ENCODE measurements around the gene FIGLA. TPM values are rescaled to one million over a fixed set of nuclear protein-coding genes. Genes with fewer than 3 reads are reported as not detected.

Gene FIGLA, protein sequence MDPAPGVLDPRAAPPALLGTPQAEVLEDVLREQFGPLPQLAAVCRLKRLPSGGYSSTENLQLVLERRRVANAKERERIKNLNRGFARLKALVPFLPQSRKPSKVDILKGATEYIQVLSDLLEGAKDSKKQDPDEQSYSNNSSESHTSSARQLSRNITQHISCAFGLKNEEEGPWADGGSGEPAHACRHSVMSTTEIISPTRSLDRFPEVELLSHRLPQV
- total RNA-seq, result not detected in 2 replicates

GRCh38 chr2:70790136-70790828, at the start of gene FIGLA:
Gene FIGLA (minus strand): TSS chr2:70790643. CDS start chr2:70790638, 5 bp downstream.
- Histone ChIP-seq H3K27me3 (ENCODE audit: control insufficient read depth, insufficient read depth, low read length) (peaks cover 36% of the 10 kb centered on the region), H3K36me3 (ENCODE audit: control insufficient read depth, insufficient read depth, low read length) (no peaks in the 10 kb centered on the region), H3K4me3 (ENCODE audit: low read depth, low read length) (no peak within 1 kb of the TSS)
- no peak for TF ChIP-seq CTCF (IDR thresholded peaks at IDR 0.05; ENCODE audit: insufficient read depth, low read length, poor library complexity, severe bottlenecking)
- DNase-seq (ENCODE audit: low read depth), result no peak

DNA sequence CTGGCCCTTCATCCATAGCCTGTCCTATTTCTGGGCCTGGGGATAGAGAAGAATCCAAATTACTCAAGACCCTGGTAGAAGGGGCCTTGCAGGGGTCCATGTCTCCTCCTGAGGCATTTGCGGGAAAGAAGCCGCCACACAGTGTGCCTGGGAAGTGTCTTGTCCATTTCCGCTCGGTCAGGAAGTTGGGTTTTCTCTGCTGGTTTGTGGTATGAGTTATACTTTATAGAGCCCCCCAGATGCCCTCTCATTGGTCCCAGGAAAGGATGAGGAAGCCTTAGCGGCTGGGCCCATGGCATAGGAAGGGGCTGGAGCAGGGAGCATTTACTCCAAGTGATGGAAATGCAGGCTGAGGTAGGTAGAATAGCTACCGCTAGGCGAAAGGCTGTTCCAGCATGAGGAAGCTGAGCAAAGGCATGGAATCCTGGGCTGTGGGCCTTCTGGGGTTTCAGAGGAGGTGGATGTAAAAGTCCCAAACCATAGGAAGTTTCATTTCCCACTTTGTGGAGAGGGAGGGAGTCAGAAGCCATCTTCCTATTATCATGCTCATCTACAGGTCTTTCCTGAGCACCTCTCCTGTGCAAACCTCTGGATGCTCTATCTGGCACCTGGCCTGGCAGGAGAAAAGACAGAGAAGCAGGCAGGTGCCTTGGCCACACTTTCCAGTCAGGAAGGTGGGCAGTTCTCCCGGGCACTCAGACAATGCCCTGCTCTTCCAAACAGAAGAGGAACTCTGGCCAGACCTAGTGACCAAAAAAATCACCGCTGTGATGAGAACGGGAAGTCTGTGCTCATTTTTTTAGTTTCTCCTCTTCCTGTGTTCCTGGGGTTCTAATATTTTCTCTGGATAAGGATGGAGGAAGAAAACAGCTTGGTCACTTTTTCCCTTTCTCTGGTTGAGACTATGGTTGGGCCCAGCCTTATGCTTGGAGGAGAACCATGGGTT, 47.8 kb upstream of the FIGLA start:
- DNase-seq (ENCODE audit: low read depth), result no peak
- TF ChIP-seq CTCF (IDR thresholded peaks at IDR 0.05; ENCODE audit: insufficient read depth, low read length, poor library complexity, severe bottlenecking), result no peak
- H3K4me3 ChIP-seq (ENCODE audit: low read depth, low read length), result no peak overlapping the region
- no peaks in the 10 kb centered on the region for H3K36me3 ChIP-seq (ENCODE audit: control insufficient read depth, insufficient read depth, low read length)
- no peaks in the 10 kb centered on the region for H3K27me3 ChIP-seq (ENCODE audit: control insufficient read depth, insufficient read depth, low read length)

- no peak for DNase-seq (ENCODE audit: low read depth)
- Histone ChIP-seq H3K4me3 (ENCODE audit: low read depth, low read length) (no peak within 1 kb of the TSS), H3K36me3 (ENCODE audit: control insufficient read depth, insufficient read depth, low read length) (no peaks in the 10 kb centered on the region), H3K27me3 (ENCODE audit: control insufficient read depth, insufficient read depth, low read length) (no peaks in the 10 kb centered on the region)
- TF ChIP-seq CTCF (IDR thresholded peaks at IDR 0.05; ENCODE audit: insufficient read depth, low read length, poor library complexity, severe bottlenecking), result no peak
Measured at GRCh38 chr2:70835643-70836042, 45.2 kb upstream of the FIGLA start, which contains the start of gene CD207. Gene CD207 (minus strand): TSS chr2:70835816. CDS start chr2:70835776, 40 bp downstream.

DNA sequence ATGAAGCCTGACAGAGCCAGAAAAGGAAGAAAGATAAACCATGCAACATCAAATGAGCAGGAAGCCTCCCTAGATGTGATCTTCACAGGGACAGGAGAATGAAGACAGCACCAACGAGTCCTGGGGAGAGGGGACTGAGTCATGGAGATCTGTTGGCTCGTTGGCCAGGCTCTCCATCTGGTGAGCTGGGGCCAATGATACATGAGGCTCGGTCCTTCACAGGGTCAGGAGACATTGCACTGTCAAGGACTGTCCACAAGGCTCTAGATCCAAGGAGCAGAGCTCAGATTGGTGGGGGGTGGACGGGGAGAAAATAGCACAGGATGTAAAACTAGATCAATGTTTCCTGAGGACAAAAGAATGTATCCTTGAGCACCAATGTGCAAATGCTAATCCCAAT, 44.4 kb upstream of the FIGLA start:
- DNase-seq (ENCODE audit: low read depth), result no peak
- TF ChIP-seq CTCF (IDR thresholded peaks at IDR 0.05; ENCODE audit: insufficient read depth, low read length, poor library complexity, severe bottlenecking), result no peak
- no peak overlapping the region for H3K4me3 ChIP-seq (ENCODE audit: low read depth, low read length)
- no peaks in the 10 kb centered on the region for H3K36me3 ChIP-seq (ENCODE audit: control insufficient read depth, insufficient read depth, low read length)
- H3K27me3 ChIP-seq (ENCODE audit: control insufficient read depth, insufficient read depth, low read length), result no peaks in the 10 kb centered on the region

DNA sequence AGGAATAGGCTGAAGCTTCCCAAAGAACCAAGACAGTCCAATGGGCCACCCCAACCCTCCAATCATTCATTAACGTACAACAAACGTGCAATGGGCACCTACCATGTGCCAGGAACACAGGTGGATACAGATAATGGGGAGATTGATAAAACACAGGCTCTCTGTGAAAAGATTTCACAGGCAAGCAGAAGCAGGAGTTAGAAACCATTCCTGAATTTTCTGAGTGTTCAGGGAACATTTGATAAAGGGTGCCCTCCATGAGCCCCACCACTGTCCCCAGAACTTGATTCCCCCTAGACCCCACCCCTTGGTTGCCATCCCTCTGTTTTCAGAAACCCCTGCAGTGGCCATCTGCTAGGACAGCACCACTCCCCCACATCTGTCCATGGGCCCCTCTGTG, 43.7 kb upstream of the FIGLA start:
- no peak for TF ChIP-seq CTCF (IDR thresholded peaks at IDR 0.05; ENCODE audit: insufficient read depth, low read length, poor library complexity, severe bottlenecking)
- Histone ChIP-seq H3K36me3 (ENCODE audit: control insufficient read depth, insufficient read depth, low read length) (no peaks in the 10 kb centered on the region), H3K4me3 (ENCODE audit: low read depth, low read length) (no peak overlapping the region), H3K27me3 (ENCODE audit: control insufficient read depth, insufficient read depth, low read length) (no peaks in the 10 kb centered on the region)
- no peak for DNase-seq (ENCODE audit: low read depth)

Measured in kidney epithelial cell (primary cell).